NCI-H748 treated with DMSO at 0.1 percent for 48 hours (cell line): ENCODE results near the gene ARF3.

Experiments used
- DNase-seq: peaks from one replicate; lab custom pipeline; 2025; lab: John Stamatoyannopoulos, UW

The ARF3 gene

GRCh38 chr12:48957141-48958048 lies at the start of gene ARF3:
Gene ARF3, minus strand, starts transcription at chr12:48957487. Its CDS starts 16,392 bp downstream, at chr12:48941095.
- peak; percentile 92 for DNase-seq

DNA sequence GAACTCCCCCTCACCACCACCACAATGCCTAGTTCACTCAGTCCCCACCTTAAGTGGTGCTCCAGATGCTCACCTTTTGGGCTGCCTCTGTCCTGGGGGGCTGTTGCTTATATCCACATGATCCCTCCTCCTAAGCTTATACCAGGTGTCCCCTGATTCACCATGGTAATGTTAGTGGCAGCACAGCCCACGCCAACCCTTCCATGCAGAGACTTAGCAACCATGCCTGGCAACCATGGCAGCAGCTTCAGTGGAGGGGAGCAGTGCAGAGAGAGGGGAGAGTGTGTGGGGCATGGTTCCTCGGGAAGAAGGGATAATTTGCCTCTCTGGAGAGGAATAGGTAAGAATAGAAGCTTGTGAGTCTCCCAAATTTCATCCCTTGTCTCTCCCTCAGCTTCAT lies 43.1 kb upstream of the ARF3 start:
- no peak for DNase-seq

DNA sequence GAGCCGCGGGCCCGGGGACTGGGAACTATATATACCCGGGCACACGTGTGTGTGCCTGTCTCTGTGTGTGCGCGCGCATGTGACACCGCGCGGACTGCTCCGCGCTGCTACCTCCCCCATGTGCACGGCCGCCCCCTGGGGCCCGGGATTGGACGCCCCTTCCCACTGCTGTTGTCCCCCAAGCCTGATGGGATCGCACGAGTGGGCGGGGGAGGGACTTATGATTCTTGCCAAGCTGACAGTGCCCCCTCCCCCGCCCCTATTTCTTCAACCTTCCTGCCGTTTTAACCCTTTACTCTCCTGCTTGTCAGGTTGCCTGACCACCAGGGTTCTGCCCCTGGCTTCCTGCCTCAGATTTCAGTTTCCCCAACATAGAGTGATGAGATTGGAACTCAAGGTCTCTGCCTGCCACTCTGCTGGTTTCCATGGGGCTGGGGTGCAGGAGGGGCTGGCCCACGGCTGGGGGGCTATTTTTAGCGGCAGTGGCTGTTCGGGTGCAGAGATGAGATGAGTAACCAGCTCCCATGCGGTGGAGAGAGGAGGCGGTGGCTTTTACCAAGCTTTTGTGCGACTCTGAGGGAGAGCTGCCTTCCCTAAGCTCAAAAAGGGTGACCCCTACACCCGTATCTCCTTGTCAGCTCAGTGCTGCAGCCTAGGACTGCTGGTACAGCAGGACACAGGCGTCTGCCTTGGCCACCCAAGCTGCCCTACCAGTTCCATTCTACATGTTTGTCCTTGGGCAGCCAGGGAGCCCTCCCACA lies 42.3 kb upstream of the ARF3 start, which contains the start of gene DDN:
Gene DDN (minus strand): TSS at position 5 of the 761 bp plus-strand sequence. CDS start 88 bp downstream, outside the sequence.
- DNase-seq, result no peak

DNA sequence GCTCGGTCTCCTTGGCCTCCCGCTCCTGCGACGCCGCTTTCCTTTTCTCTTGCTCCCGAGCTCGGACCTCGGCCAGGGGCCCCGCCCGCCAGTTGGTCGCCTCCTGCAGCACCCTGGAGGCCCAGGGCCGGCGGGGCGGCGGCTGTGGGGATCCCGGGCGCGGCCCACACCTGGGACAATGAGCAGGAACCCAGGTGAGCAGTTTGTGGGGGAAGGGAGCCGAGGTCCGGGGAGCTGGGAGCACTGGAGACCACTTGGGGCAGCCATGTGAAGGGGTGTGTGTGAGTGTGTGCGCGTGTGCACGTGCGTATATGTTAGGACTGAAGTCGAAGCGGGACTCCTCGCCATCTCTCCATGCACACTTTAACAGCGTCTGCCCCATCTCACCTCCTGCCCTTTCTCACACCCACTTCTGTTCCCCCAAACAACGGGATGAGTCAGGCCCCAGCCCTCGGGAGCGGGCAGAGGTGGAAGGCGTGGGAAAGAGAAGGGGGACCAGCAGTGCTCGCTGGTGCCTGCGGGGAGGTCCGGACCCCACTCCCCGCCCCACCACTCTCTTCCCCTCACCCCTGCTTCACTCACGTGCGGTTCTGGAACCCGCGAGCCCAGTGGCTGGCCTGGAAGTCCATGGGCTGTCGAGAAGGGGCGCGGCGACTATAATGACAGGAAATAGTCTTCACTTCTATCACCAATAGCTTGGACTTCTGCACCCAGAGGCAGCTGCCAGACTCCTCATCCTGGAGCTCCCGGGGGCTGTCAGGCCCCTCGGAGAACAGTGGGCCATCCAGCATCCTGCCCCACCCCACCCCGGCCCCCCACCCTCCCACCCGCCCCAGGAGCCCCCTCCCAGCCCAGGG lies 41.4 kb upstream of the ARF3 start:
- no peak for DNase-seq

DNA sequence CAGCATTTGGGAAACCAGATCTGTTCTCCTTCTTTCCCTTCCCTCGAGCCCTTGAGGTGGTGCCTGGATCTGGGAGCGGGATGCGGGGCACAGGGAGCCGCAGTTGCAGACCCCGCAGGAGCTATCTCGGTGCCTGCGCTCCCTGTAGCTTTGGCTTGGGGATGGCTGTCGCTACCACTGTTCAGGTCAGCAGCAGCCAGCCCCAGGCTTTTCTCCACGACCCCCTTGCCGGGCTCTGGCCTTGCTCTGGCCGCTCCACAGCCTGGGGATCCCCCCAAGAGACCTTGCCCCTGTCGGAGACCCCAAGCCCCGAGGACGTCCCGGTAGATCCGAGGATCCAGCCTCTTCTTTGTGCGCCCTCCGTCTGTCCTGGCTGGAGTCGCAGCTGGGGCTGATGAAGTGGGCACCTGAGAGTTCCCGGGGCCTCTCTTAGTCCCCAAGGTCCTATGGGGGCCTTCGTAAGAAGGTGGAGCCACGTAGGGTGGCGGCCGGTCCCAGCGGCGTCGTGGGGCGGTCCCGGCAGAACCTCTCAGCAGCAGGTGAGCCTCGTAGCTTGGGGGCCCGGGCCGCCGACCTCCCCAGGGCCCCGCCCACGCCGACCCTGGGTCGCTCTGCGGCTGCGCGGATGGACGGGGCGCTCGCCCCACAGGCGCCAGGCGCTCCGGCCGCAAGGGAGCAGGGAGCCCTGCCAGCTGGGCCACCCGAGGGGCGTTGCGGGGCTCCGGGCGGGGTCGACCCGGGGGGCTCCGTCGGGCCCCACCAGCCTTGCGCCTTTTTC lies 40.6 kb upstream of the ARF3 start:
- DNase-seq, result no peak

DNA sequence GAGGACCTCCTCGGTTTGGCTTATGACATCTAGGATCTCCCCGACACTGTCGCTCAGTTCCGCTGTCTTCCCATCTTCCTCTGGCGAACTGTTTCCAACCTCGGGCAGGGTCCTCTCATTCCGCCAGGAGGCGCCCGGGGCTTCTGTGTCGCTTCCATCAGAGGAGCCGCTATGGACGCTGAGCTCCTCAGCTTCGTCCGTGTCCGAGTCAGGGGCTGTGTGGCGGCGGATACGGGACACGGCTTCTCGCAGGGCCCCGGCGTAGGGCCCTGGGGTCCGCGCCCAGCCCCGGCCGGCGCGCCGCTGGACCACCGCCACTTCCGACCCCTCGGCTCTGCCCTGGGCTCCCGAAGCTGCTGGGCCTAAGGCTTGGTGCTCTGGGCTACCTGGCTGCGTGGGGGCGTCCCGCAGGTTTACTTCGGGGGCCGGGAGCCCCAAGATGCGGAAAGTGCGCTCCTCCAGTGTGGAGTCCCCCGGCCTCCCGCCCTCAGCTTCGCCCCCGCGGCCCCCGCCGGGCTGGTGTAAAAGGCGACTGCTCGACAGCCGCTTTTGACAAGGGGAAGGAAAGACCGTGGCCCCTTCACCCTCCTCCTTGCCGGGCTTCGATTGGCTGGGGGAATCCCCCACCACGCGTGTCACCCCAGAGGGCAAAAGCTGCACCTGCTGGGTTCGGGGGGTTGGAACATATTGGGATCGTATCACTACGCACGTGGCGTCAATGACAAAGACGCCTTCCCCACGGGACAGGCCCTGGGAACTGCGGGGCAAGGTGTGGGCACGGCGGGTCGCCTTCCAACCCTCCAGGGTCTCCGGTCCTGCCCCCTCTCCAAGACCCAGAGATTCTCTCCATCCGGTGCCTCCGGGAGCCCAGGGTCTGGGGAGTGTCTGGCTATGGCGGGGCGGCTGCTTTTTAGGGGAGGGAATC lies 39.8 kb upstream of the ARF3 start:
- no peak for DNase-seq

DNA sequence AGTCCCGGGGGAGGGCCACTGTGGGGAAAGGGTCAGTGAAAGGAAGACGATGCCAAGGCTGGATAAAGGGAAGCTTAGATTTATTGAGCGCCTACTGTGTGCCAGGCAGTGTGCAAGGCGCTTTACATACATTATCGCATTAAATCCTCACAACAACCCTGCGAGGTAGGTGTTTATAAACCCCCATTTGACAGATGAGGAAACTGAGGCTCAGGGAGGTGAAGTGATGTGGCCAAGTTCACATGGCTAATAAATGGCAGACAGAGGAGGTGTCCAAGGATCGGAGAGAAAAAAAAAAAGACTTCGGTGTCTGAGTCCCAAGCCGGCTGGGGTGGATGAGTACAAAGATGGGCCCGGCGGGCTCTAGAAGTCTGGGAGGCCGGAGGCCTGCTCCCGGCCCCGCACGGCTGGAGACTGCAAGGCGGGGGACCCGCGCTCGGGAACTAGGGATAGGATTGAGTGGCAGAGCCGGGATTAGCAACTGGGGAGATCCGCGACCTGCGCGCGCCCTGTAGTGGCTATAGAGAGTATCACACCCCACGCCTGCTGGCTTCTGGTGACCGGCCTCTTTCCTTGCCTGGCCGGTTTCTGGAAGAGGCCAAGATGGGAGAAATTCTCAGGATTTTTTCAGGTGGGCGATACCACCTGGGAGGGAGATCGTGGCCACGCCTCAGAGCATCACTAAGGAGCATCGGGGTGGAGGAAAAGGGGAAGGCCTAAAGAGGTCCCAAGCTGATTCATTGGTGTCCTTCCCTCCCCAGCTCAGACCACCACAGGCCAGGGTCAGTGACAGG lies 38.0 kb upstream of the ARF3 start:
- peak; percentile 59 for DNase-seq

DNA sequence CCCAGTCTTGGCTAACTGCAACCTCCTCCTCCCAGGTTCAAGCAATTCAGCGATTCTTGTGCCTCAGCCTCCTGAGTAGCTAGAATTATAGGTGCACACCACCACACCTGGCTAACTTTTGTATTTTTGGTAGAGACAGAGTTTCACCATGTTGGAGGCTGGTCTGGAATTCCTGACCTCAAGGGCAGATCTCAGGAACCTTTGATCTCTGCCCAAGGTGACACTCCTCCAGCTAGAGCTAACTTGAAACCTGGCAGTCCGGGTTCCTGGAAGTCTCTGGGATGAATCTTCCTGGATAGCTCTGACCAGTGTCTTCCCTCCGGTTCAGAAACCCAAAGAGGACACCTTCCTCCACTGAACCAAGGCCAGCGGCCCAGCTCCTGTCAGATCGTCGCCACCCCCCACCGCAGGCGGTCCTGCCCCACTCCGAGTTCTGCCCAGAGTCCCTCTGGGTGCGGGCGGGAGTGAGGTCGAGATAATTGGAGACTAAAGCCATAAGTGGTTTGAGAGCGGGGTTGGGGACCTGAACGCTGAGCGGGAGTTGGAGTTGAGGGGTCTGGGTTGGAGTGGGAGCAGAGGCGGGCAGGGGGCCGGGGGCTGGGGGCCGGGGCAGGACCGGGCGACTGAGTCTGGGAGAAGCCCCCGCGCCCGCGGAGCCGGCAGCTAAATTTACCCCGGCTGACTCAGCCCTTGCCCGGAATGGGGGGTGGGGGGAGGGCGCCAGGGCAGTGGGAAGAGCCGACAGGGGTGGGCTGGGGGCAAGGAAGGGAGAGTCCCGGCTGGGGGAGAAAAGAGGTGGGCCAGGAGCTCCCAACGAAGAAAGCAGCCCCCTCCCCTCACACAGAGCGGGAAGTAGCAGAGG lies 37.2 kb upstream of the ARF3 start:
- no peak for DNase-seq

DNA sequence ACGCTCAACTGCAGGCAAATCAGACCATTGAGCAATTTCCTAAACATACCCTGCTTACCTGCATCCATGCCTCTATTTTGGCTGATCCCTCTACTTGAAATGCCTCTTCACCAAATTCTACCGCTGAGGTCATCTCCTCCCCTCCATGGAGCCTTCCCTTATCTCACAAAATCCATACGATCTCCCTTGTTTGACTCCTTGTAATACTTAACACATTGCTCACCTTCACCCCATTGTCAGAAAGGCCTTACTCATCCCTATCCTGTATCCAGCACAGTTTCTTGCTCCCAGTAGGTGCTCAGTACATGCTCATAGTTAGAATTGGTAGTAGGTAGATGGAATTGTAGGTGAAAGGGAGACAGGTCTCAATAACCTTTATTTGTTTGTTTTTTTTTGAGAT lies 36.5 kb upstream of the ARF3 start:
- no peak for DNase-seq

DNA sequence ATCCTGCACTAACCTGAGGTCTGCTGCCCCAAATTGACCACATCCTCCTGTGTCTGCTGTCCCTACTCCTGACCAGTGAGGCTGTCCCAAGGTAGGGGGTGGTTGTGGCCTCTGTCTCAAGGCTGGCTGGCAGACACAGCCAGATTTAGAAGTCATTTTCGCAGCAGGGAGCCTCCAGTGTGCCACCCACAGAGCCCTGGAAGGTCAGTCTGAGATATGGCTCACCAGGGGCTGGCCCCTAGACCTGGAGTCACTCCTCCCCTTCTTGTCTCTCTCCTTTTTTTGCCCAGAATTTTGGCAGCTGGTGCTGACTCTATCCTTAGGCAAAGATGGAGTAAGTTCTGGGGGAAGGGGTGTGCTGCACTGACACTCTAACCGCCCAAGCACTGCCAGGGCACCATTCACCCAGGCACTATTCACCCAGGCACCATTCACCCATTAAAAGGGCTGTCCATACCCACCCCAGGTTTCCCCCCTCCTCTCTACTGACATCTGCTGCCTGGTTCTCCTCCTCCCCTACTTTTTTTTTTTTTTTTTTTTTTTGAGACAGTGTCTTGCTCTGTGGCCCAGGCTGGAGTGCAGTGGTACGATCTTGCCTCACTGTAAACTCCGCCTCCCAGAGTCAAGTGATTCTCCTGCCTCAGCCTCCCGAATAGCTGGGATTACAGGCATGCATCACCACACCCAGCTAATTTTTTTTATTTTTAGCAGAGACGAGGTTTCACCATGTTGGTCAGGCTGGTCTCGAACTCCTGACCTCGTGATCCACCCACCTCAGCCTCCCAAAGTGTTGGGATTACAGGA lies 34.2 kb upstream of the ARF3 start:
- no peak for DNase-seq

DNA sequence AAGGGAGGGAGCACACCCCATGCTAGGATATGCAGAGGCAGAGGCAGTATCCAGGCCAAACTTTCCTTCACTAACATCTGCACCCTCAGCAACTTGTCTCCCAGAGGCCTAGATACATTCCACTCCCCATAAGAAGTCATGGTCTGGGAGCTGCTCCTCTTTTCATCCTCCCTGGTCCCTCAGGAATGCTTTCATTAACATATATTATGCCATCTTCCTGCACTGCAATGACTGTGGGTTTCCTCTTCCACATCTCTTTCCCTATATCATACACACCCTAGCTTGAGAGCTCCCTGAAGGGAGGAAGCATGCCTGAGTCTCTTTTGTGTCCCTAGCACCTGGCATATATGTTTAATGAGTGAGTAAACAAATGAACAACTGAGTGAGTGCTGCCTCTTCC lies 33.3 kb upstream of the ARF3 start:
- peak; percentile 69 for DNase-seq

DNA sequence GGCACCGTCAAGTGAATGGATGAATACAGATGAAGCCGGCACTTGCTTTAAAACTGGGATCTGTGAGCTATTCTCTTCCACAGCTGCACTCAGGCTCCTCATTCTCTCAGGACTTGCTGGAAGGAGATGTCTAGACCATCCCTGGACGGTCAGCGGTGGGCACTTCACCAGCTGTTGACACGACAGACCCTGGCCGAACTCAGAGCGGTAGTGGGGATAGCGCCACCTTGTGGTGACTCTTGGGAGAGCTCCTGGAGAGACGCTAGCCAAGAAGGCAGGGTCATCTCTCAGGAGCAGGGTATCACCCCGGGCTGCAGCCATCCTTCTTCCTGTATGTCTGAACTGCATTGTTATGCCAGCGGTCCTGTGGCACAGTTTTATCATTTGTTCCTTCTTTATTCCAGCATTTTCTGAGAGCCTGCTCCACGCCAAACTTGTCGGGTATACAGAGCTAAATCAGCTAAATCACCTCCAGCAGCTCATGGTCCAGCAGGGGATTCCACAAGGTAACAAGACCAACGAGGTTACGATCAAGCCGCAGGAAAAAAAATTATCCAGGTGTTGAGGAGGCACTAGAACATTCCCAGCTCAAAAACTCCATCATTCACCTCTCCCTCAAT lies 30.9 kb upstream of the ARF3 start:
- DNase-seq, result peak; percentile 42

DNA sequence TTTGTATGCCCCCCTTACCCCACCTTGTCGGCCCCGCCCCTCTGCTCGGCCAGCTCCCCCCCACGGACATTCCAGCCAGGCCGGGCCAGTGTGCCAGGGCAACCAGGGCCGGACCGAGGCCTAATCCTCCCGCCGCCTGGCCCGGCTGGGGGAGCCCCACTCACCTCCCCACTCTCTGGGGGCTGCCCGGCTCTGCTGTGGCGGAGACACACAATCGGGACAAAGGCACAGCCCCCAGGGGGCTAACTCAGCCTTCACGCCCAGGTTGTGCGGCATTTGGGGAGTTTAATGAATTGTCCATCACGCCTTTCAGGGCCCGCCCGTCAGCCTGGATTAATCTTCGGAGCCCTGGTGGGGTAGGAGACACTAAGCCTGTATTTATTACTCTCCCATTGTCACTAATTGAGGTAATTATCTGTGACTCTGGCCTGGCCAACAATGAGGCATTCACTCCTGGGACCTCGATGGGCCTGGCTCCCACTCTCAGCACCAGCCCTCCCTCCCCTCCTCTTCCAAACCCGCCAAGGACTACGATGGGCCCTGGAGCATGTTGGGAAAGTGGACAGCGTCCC lies 29.5 kb upstream of the ARF3 start:
- DNase-seq, result peak; percentile 73

GRCh38 chr12:48985901-48986300 lies 28.6 kb upstream of the ARF3 start:
- DNase-seq, result no peak

DNA sequence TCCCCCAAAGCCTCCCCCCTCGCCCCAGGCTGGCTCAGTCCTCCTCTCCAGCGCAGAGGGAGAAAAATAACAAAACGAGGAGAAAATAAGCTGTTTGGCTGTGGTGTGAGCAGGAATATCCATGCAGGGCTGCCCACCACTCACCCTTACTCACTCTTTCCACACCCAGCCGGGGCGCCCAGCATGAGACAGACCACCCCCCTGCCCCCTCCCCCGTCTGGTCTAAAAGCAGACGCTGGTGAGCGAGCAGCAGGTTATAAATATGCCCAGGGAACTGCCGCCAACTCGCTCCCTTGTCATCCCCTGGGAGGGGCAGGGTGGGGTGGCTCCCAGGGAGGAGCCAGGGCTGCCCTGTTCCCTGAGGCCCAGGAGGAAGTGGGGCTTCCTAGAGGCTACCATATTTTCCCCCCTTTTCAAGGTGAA lies 28.2 kb upstream of the ARF3 start:
- DNase-seq, result no peak

- DNase-seq, result no peak
Observed at GRCh38 chr12:48982397-48983080, 25.3 kb upstream of the ARF3 start.
